ENCODE results near the gene EPB41. TPM values are rescaled to one million over a fixed set of nuclear protein-coding genes. Genes with fewer than 3 reads are reported as not detected.

EPB41 gene
- polyA plus RNA-seq, 1 of the 3 experiments (the other 2 are of a cell fraction): 7.4 TPM

DNA sequence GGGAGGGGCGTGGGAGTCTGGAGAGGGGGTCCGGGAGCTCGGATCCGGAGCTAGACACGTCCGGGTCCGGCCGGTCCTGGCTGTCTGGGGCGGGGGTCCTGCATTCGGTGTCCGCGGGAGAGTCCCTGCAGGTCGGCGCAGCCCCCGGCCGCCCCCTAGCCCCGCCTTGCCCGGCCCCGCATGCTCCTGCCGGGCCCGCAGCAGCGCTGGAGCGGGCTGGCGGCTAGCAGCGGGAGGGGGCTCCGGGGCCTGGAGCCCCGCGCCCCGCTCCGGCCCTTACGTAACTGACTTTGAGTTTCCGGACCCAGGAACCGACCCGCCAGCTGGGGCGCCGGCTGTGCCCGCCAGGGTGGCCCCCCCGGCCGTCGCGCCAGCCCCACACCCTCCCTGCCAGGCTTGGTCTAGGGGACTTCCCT, 26.9 kb upstream of the EPB41 start:
- peaks cover 10% of the 10 kb centered on the region for H3F3A ChIP-seq (replicated peaks; ENCODE audit: insufficient read depth)
- no peaks in the 10 kb centered on the region for H3K27me3 ChIP-seq (ENCODE audit: insufficient read depth)
- TF ChIP-seq TAF1 (IDR thresholded peaks at IDR 0.05; ENCODE audit: borderline replicate concordance, low read depth, low read length) (no peak), NFIC (IDR thresholded peaks at IDR 0.05; ENCODE audit: borderline replicate concordance) (no peak), RAD21 (IDR thresholded peaks at IDR 0.05; ENCODE audit: low read length) (no peak), GATA2 (CRISPR knock-in tag; IDR thresholded peaks at IDR 0.05) (no peak), MAX (IDR thresholded peaks at IDR 0.05; ENCODE audit: low read depth) (no peak)
- DNase-seq: peak; percentile 79
- peaks cover 18 to 34% of the 10 kb centered on the region in 2 experiments; a peak in 2 of 4 replicates for H3K4me1 ChIP-seq (ENCODE audit: control insufficient read depth in 1 of 2, insufficient read depth in 2 of 2, low read depth in 1 of 2, low read length in 1 of 2)
- H3K9me2 ChIP-seq: no peaks in the 10 kb centered on the region
- H3K79me2 ChIP-seq (ENCODE audit: insufficient read depth): no peaks in the 10 kb centered on the region
- no peaks in the 10 kb centered on the region for H4K20me1 ChIP-seq (ENCODE audit: insufficient read depth)
- ChIA-PET CTCF (interaction anchor here (0.7 to 18.9 kb wide), 6 partner anchors 11 to 315 kb away, joined by 3 to 737 read pairs (median 3); no protein-coding TSS in a partner anchor), POLR2A (no interaction called here)
- H3K9ac ChIP-seq: peak overlapping the region; percentile 69
- H2AFZ ChIP-seq (ENCODE audit: low read depth): peak overlapping the region; percentile 99
- H3K36me3 ChIP-seq (replicated peaks in 1 of 2; ENCODE audit: control insufficient read depth in 1 of 2, insufficient read depth in 2 of 2, low read length in 1 of 2): no peaks in the 10 kb centered on the region
- peak overlapping the region; percentile 100 for H3K4me2 ChIP-seq
- peak overlapping the region in 1 of 2 experiments; percentile 17; a peak in 1 of 4 replicates for H3K27ac ChIP-seq (ENCODE audit: low read depth in 2 of 2, low read length in 1 of 2)
- peak overlapping the region; percentile 77 to 85 for H3K4me3 ChIP-seq (ENCODE audit: low read depth in 2 of 2, low read length in 1 of 2)
- WGBS (ENCODE audit: low lambda C conversion rate): no CpG with 5 or more reads among the region's 41 CpGs
- H3K9me3 ChIP-seq: no peaks in the 10 kb centered on the region

GRCh38 chr1:28887835-28888682, 26.3 kb upstream of the EPB41 start:
- H3K9me2 ChIP-seq: no peaks in the 10 kb centered on the region
- H3K4me1 ChIP-seq (ENCODE audit: control insufficient read depth in 1 of 2, insufficient read depth in 2 of 2, low read depth in 1 of 2, low read length in 1 of 2): peaks cover 18 to 34% of the 10 kb centered on the region in 2 experiments; a peak in 2 of 4 replicates
- H2AFZ ChIP-seq (ENCODE audit: low read depth): peak overlapping the region; percentile 99
- peaks cover 10% of the 10 kb centered on the region for H3F3A ChIP-seq (replicated peaks; ENCODE audit: insufficient read depth)
- TF ChIP-seq JUND (IDR thresholded peaks at IDR 0.05) (no peak), SMC3 (IDR thresholded peaks at IDR 0.05; ENCODE audit: low read depth, low read length) (no peak), GATA2 (CRISPR knock-in tag; IDR thresholded peaks at IDR 0.05) (no peak), SIN3A (IDR thresholded peaks at IDR 0.05; ENCODE audit: borderline replicate concordance, low read depth, low read length) (no peak), RFX5 (IDR thresholded peaks at IDR 0.05; ENCODE audit: low read length) (no peak), FOSL2 (IDR thresholded peaks at IDR 0.05; ENCODE audit: borderline replicate concordance, low read depth) (no peak), EP300 (IDR thresholded peaks at IDR 0.05; ENCODE audit: borderline replicate concordance in 1 of 2, low read depth in 1 of 2, low read length in 1 of 2) (no peak), FOXM1 (IDR thresholded peaks at IDR 0.05; ENCODE audit: low read depth) (no peak), FOXJ3 (CRISPR knock-in tag; IDR thresholded peaks at IDR 0.05) (no peak), GABPA (IDR thresholded peaks at IDR 0.05; ENCODE audit: low read depth) (no peak), NFIC (IDR thresholded peaks at IDR 0.05; ENCODE audit: borderline replicate concordance) (no peak), MAX (IDR thresholded peaks at IDR 0.05; ENCODE audit: low read depth) (no peak)
- TF ChIP-seq, protein P1, sequence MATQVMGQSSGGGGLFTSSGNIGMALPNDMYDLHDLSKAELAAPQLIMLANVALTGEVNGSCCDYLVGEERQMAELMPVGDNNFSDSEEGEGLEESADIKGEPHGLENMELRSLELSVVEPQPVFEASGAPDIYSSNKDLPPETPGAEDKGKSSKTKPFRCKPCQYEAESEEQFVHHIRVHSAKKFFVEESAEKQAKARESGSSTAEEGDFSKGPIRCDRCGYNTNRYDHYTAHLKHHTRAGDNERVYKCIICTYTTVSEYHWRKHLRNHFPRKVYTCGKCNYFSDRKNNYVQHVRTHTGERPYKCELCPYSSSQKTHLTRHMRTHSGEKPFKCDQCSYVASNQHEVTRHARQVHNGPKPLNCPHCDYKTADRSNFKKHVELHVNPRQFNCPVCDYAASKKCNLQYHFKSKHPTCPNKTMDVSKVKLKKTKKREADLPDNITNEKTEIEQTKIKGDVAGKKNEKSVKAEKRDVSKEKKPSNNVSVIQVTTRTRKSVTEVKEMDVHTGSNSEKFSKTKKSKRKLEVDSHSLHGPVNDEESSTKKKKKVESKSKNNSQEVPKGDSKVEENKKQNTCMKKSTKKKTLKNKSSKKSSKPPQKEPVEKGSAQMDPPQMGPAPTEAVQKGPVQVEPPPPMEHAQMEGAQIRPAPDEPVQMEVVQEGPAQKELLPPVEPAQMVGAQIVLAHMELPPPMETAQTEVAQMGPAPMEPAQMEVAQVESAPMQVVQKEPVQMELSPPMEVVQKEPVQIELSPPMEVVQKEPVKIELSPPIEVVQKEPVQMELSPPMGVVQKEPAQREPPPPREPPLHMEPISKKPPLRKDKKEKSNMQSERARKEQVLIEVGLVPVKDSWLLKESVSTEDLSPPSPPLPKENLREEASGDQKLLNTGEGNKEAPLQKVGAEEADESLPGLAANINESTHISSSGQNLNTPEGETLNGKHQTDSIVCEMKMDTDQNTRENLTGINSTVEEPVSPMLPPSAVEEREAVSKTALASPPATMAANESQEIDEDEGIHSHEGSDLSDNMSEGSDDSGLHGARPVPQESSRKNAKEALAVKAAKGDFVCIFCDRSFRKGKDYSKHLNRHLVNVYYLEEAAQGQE (IDR thresholded peaks at IDR 0.05; ENCODE audit: low read depth, low read length): no peak
- TF ChIP-seq, protein P2, sequence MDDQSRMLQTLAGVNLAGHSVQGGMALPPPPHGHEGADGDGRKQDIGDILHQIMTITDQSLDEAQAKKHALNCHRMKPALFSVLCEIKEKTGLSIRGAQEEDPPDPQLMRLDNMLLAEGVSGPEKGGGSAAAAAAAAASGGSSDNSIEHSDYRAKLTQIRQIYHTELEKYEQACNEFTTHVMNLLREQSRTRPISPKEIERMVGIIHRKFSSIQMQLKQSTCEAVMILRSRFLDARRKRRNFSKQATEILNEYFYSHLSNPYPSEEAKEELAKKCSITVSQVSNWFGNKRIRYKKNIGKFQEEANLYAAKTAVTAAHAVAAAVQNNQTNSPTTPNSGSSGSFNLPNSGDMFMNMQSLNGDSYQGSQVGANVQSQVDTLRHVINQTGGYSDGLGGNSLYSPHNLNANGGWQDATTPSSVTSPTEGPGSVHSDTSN (IDR thresholded peaks at IDR 0.05): no peak
- H3K4me3 ChIP-seq (ENCODE audit: low read depth in 2 of 2, low read length in 1 of 2): peak overlapping the region; percentile 77 to 85
- H3K27ac ChIP-seq (ENCODE audit: low read depth in 2 of 2, low read length in 1 of 2): no peak overlapping the region
- no peak for DNase-seq
- H3K4me2 ChIP-seq: peak overlapping the region; percentile 100
- no peaks in the 10 kb centered on the region for H3K9me3 ChIP-seq
- H4K20me1 ChIP-seq (ENCODE audit: insufficient read depth): no peaks in the 10 kb centered on the region
- no peaks in the 10 kb centered on the region for H3K36me3 ChIP-seq (replicated peaks in 1 of 2; ENCODE audit: control insufficient read depth in 1 of 2, insufficient read depth in 2 of 2, low read length in 1 of 2)
- WGBS (ENCODE audit: low lambda C conversion rate): 70% methylated on average over 23 of the region's 24 CpGs
- no peaks in the 10 kb centered on the region for H3K27me3 ChIP-seq (ENCODE audit: insufficient read depth)
- H3K9ac ChIP-seq: peak overlapping the region; percentile 69
- ChIA-PET CTCF (interaction anchor here (0.7 to 18.9 kb wide), 7 partner anchors 11 to 314 kb away, joined by 3 to 737 read pairs (median 3); no protein-coding TSS in a partner anchor), POLR2A (no interaction called here)
- H3K79me2 ChIP-seq (ENCODE audit: insufficient read depth): no peaks in the 10 kb centered on the region

Data from SK-N-SH (cell line).